H1 (cell line): Measurements from ENCODE around the gene TBR1. TPM values are rescaled to one million over a fixed set of nuclear protein-coding genes. Genes with fewer than 3 reads are reported as not detected.
A peak's percentile ranks its signal among the peaks of the same experiment; 100 is the strongest.

Experiments used
- CTCF ChIA-PET: fragments of 300-600 bp; sonication (Branson Sonifier 250); formaldehyde crosslinking; loops from one replicate; lab custom pipeline; 2021; ENCODE audit not compliant: partially characterized antibody; lab: Charles Lee
- POLR2A ChIA-PET: fragments of 300-600 bp; sonication (Branson Sonifier 250); formaldehyde crosslinking; loops from one replicate; lab custom pipeline; 2021; ENCODE audit warnings: inconsistent platforms; ENCODE audit not compliant: partially characterized antibody; lab: Charles Lee
- DNase-seq, 2 experiments: peaks; one replicate each; pipeline versions ENCODE4 v3.0.0 to v3.0.0-alpha.2; 2010 to 2022; ENCODE audit warnings: low spot score in 2 of 2, low read depth in 1 of 2, mixed read lengths in 1 of 2
- FAIRE-seq: peaks from 2 replicates; lab custom pipeline; 2011; peaks lifted over from hg19 to GRCh38; lab: Jason Lieb, UNC
- H2AFZ ChIP-seq: 2 replicates; pipeline ENCODE4 v1.8.1; 2012; ENCODE audit warnings: low read length, inconsistent platforms
- H2AK5ac ChIP-seq: 2 replicates; pipeline ENCODE4 v1.6.1; 2013; ENCODE audit warnings: low read depth, low read length
- H2BK120ac ChIP-seq: replicated peaks from 2 replicates; pipeline ENCODE3; 2013; ENCODE audit warnings: low read depth, low read length, inconsistent platforms
- H2BK12ac ChIP-seq: 2 replicates; pipeline ENCODE4 v1.6.1; 2013; ENCODE audit warnings: low read depth, low read length
- H2BK15ac ChIP-seq: 2 replicates; pipeline ENCODE4 v1.6.1; 2013; ENCODE audit warnings: low read length
- H2BK20ac ChIP-seq: 2 replicates; pipeline ENCODE4 v1.6.1; 2013; ENCODE audit warnings: low read length
- H2BK5ac ChIP-seq: 2 replicates; pipeline ENCODE4 v1.6.1; 2013; ENCODE audit warnings: low read depth, low read length
- H3K14ac ChIP-seq: 2 replicates; pipeline ENCODE4 v1.6.1; 2013; ENCODE audit warnings: inconsistent platforms; ENCODE audit not compliant: insufficient read length
- H3K18ac ChIP-seq: 2 replicates; pipeline ENCODE4 v1.6.1; 2013; ENCODE audit warnings: low read length; ENCODE audit errors: extremely low read depth
- H3K23ac ChIP-seq: 2 replicates; pipeline ENCODE4 v1.6.1; 2013; ENCODE audit warnings: inconsistent platforms; ENCODE audit not compliant: insufficient read length
- H3K23me2 ChIP-seq: 2 replicates; pipeline ENCODE4 v1.6.1; 2013; ENCODE audit warnings: low read depth, low read length
- H3K27ac ChIP-seq: 2 replicates; pipeline ENCODE4 v1.6.1; 2011; ENCODE audit warnings: low read depth, low read length, inconsistent platforms
- H3K27me3 ChIP-seq, 4 experiments: replicated peaks in 1 of 4; 1 replicate in 1 of 4; 2 replicates in 3 of 4; pipeline versions ENCODE4 v1.6.1 to v1.8.1; 2011 to 2013; ENCODE audit warnings: low read length in 3 of 4, mild to moderate bottlenecking in 3 of 4, inconsistent platforms in 2 of 4, mixed read lengths in 2 of 4, moderate library complexity in 1 of 4; ENCODE audit not compliant: control insufficient read depth in 3 of 4, insufficient read depth in 3 of 4; ENCODE audit errors: extremely low read depth in 1 of 4
- H3K36me3 ChIP-seq, 4 experiments: 2 replicates each; pipeline versions ENCODE4 v1.6.1 to v1.8.1; 2011 to 2013; ENCODE audit warnings: mild to moderate bottlenecking in 4 of 4, low read length in 3 of 4, moderate library complexity in 2 of 4, control low read depth in 1 of 4, inconsistent platforms in 1 of 4; ENCODE audit not compliant: insufficient read depth in 4 of 4, control insufficient read depth in 2 of 4
- H3K4ac ChIP-seq: replicated peaks from 2 replicates; pipeline ENCODE3; 2013; ENCODE audit warnings: low read length, low read depth, mixed read lengths, inconsistent platforms; ENCODE audit not compliant: insufficient read length
- H3K4me1 ChIP-seq, 4 experiments: replicated peaks in 1 of 4; 1 replicate in 1 of 4; 2 replicates in 3 of 4; pipeline versions ENCODE4 v1.6.1 to v1.8.1; 2011 to 2013; ENCODE audit warnings: low read length in 3 of 4, inconsistent platforms in 2 of 4, mixed read lengths in 1 of 4; ENCODE audit not compliant: insufficient read depth in 4 of 4, control insufficient read depth in 3 of 4
- H3K4me2 ChIP-seq, 2 experiments: 2 replicates each; pipeline versions ENCODE4 v1.6.1 to v1.8.1; 2011 to 2013; ENCODE audit warnings: low read depth in 2 of 2, low read length in 2 of 2, control low read depth in 1 of 2, inconsistent platforms in 1 of 2, mild to moderate bottlenecking in 1 of 2; ENCODE audit not compliant: insufficient read depth in 1 of 2
- H3K4me3 ChIP-seq, 4 experiments: fragments of 200-600, 300-600 bp in 1 of 4; sonication (generic), shearing (Covaris generic), sonication (Bioruptor Twin) in 1 of 4; 2 replicates each; pipeline versions ENCODE4 v1.5.1 to v1.8.1; 2011 to 2016; ENCODE audit warnings: low read length in 4 of 4, low read depth in 3 of 4, control low read depth in 2 of 4, inconsistent platforms in 2 of 4, mild to moderate bottlenecking in 2 of 4, mixed read lengths in 1 of 4, moderate library complexity in 1 of 4; ENCODE audit not compliant: insufficient read depth in 2 of 4; ENCODE audit errors: extremely low read depth in 1 of 4
- H3K56ac ChIP-seq: replicated peaks from 2 replicates; pipeline ENCODE3; 2013; ENCODE audit warnings: low read depth, mild to moderate bottlenecking, mixed read lengths, low read length, inconsistent platforms; ENCODE audit not compliant: insufficient read length
- H3K79me1 ChIP-seq: 2 replicates; pipeline ENCODE4 v1.6.1; 2013; ENCODE audit warnings: low read depth, low read length, control low read depth
- H3K79me2 ChIP-seq, 2 experiments: 2 replicates each; pipeline versions ENCODE4 v1.6.1 to v1.8.1; 2012 to 2013; ENCODE audit warnings: low read length in 2 of 2, mild to moderate bottlenecking in 2 of 2, inconsistent platforms in 1 of 2; ENCODE audit not compliant: insufficient read depth in 2 of 2, control insufficient read depth in 1 of 2
- H3K9ac ChIP-seq, 4 experiments: replicated peaks in 1 of 4; 1 replicate in 1 of 4; 2 replicates in 3 of 4; pipeline versions ENCODE4 v1.6.1 to v1.8.1; 2011 to 2013; ENCODE audit warnings: low read depth in 3 of 4, low read length in 3 of 4, control low read depth in 2 of 4, mild to moderate bottlenecking in 2 of 4, moderate library complexity in 2 of 4, inconsistent platforms in 1 of 4; ENCODE audit errors: extremely low read depth in 1 of 4
- H3K9me3 ChIP-seq, 2 experiments: 2 replicates each; pipeline versions ENCODE4 v1.6.1 to v1.8.1; 2012 to 2013; ENCODE audit warnings: mild to moderate bottlenecking in 2 of 2, moderate library complexity in 2 of 2, control low read depth in 1 of 2, inconsistent platforms in 1 of 2, low read depth in 1 of 2, low read length in 1 of 2, mixed read lengths in 1 of 2; ENCODE audit not compliant: insufficient read depth in 2 of 2
- H4K20me1 ChIP-seq, 2 experiments: replicated peaks in 1 of 2; 2 replicates each; pipeline versions ENCODE3 to v1.8.1; 2011 to 2013; ENCODE audit warnings: inconsistent platforms in 2 of 2, low read length in 2 of 2, mild to moderate bottlenecking in 1 of 2; ENCODE audit not compliant: insufficient read depth in 2 of 2, control insufficient read depth in 1 of 2
- H4K5ac ChIP-seq: 2 replicates; pipeline ENCODE4 v1.6.1; 2013; ENCODE audit warnings: low read length, low read depth, mixed read lengths, inconsistent platforms; ENCODE audit not compliant: insufficient read length
- H4K8ac ChIP-seq: 2 replicates; pipeline ENCODE4 v1.8.0; 2013; ENCODE audit warnings: mild to moderate bottlenecking, moderate library complexity, low read length, inconsistent platforms; ENCODE audit not compliant: insufficient read depth; ENCODE audit errors: extremely low read depth
- H4K91ac ChIP-seq: replicated peaks from 2 replicates; pipeline ENCODE3; 2013; ENCODE audit warnings: low read length, mixed read lengths, inconsistent platforms; ENCODE audit not compliant: insufficient read length
- RNF2 ChIP-seq: fragments of 200-900, 300-1000 bp; sonication (generic); IDR thresholded peaks from 2 replicates; pipeline ENCODE4 v1.7.1; 2016; ENCODE audit warnings: borderline replicate concordance, low read depth, mild to moderate bottlenecking, antibody characterized with exemption, low read length; ENCODE audit not compliant: poor library complexity, severe bottlenecking; ENCODE audit errors: missing control alignments
- WGBS, 2 experiments: shearing (Covaris generic) in 1 of 2; methylation state at CpG; one replicate each; pipeline versions ENCODE4 v1.1.6 to v1.1.7; 2013 to 2015; ENCODE audit warnings: low lambda C conversion rate in 2 of 2, mixed read lengths in 2 of 2, inconsistent platforms in 1 of 2, low coverage in 1 of 2, missing lambda C conversion rate in 1 of 2; ENCODE audit not compliant: insufficient replicate concordance in 2 of 2, insufficient coverage in 1 of 2, insufficient read length in 1 of 2; ENCODE audit errors: extremely low coverage in 1 of 2, missing lambda C conversion rate in 1 of 2; 5-methylcytosine and 5-hydroxymethylcytosine counted together
- polyA plus RNA-seq, 7 experiments: library from polyadenylated mRNA; depleted of rRNA in 3 of 7; stranded (reverse) in 5 of 7; unstranded in 2 of 7; fragments of >200 nt in 5 of 7; fragments of 200-250 nt in 2 of 7; gene quantifications; 1 replicate in 5 of 7; 2 replicates in 1 of 7; 4 replicates in 1 of 7; pipeline versions ENCODE4 v1.2.1 to v1.2.3, GENCODE V29; 2011 to 2013; ENCODE audit warnings: missing spikeins in 2 of 7, mixed read lengths in 2 of 7
- total RNA-seq: library from RNA; stranded (reverse); fragmentation: NEBNext Ultra II Directional; extraction: Animal tissue kit (Norgen Biotek cat#: 25700); gene quantifications from 2 replicates; pipeline ENCODE4 v1.2.1, GENCODE V29; 2021

The TBR1 gene
- total and polyA plus RNA-seq, 2 of the 8 experiments (the other 6 are each of a cell fraction or from before 2014, with no cell fraction given) = not detected

DNA sequence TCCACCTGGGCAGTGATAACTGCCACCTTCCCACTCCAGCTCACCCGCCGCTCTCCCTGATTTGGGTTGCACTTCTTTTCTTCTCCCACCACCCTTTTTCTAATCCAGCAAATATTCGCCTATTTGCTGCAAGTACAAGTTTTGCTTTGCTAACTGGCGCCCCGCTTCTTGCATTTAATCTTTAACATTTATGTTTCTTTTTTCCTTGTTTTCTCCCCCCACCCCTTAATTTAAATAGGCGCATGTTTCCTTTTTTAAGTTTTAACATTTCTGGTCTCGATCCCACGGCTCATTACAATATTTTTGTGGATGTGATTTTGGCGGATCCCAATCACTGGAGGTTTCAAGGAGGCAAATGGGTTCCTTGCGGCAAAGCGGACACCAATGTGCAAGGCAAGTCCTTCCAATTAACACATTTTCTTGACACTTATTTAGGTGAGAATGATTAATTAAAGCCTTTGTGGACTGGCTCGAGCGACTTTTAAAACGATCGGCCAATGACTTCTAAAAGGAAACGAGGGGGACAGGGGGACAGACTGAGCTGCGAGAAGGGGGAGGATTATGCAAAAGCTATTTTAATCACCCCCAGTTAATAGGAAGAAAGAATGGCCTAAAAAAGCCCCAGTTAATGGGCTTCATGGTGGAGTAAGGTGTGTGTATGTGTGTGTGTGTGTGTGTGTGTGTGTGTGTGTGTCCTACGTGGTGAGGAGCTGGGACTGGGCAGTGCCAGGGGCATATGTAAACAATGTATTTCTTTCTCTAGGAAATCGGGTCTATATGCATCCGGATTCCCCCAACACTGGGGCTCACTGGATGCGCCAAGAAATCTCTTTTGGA, 1.6 kb downstream of the TBR1 start:
- POLR2A ChIA-PET = interaction anchor here (2.0 kb wide), 1 partner anchor 10 kb away, joined by 7 read pairs; no protein-coding TSS in a partner anchor
- TF ChIP-seq RNF2 = peak; percentile 3

More for the DNA sequence above, 1.6 kb downstream of the TBR1 start:
- Histone ChIP-seq H2BK15ac (no peak overlapping the region), H3K18ac (no peak overlapping the region), H3K27me3 (peaks cover 71 to 98% (median 87%) of the 10 kb centered on the region in 4 experiments), H2AFZ (no peak overlapping the region), H3K23ac (no peak overlapping the region), H4K5ac (no peak overlapping the region), H3K27ac (no peak overlapping the region), H3K56ac (no peak overlapping the region), H4K20me1 (peaks cover 3 to 30% of the 10 kb centered on the region in 2 experiments), H2AK5ac (no peak overlapping the region), H3K79me1 (no peaks in the 10 kb centered on the region), H3K9me3 (no peaks in the 10 kb centered on the region), H3K4me1 (peaks cover 14 to 27% (median 22%) of the 10 kb centered on the region in 4 experiments), H3K14ac (no peak overlapping the region), H4K8ac (no peak overlapping the region), H3K23me2 (peaks cover 8% of the 10 kb centered on the region; the same call in 1 of the 2 replicates), H2BK20ac (no peak overlapping the region), H3K36me3 (no peaks in the 10 kb centered on the region; a peak in 1 of 8 replicates), H3K9ac (no peak overlapping the region), H3K4me2 (peak overlapping the region; percentile 86), H2BK120ac (no peak overlapping the region), H3K79me2 (no peaks in the 10 kb centered on the region), H3K4ac (no peak overlapping the region), H3K4me3 (peak overlapping the region in 1 of 4 experiments; percentile 60; a peak in 2 of 8 replicates), H2BK12ac (no peak overlapping the region), H4K91ac (no peak overlapping the region), H2BK5ac (no peak overlapping the region)
- 5% methylated on average over 21 of the region's 21 CpGs; no CpG with 5 or more reads in 1 of the 2 experiments for WGBS, 2 experiments
- no peak for FAIRE-seq
- DNase-seq = no peak
- CTCF ChIA-PET = interaction anchor here (0.6 to 1.4 kb wide), 5 partner anchors 10 to 589 kb away, joined by 3 to 5 read pairs (median 4); no protein-coding TSS in a partner anchor
